Measurements from ENCODE around the gene EBF3. TPM values are rescaled to one million over a fixed set of nuclear protein-coding genes. Genes with fewer than 3 reads are reported as not detected.

EBF3 gene
- total RNA-seq, 4 donors from 2014 or later: 5.5 to 10.4 (median 8.2) TPM

- Histone ChIP-seq H3K36me3 (no peaks in the 10 kb centered on the region), H3K27me3 (peaks cover 0 to 4% (median 0%) of the 10 kb centered on the region in 3 donors), H3K9me3 (no peaks in the 10 kb centered on the region), H3K4me3 (no peak overlapping the region), H3K4me1 (no peaks in the 10 kb centered on the region), H3K27ac (no peak overlapping the region)
- in situ Hi-C loops (cut with MboI; ENCODE audit: low sequenced_read_pairs in 4 of 4): no loop called here
- intact Hi-C loops (cut with DNase I; ENCODE audit: low total_unique reads): no loop called here
- ATAC-seq (no peak), DNase-seq (no peak)
- TF ChIP-seq POLR2A (IDR thresholded peaks at IDR 0.05) (no peak), CTCF (IDR thresholded peaks at IDR 0.05 in 4 of 5, conservative IDR thresholded peaks at IDR 0.05 in 1 of 5) (no peak)
Observed at GRCh38 chr10:129820451-129820850, 143.6 kb downstream of the EBF3 start.

GRCh38 chr10:129816656-129817045 is 147.4 kb downstream of the EBF3 start:
- TF ChIP-seq CTCF (IDR thresholded peaks at IDR 0.05 in 4 of 5, conservative IDR thresholded peaks at IDR 0.05 in 1 of 5) (no peak), POLR2A (IDR thresholded peaks at IDR 0.05) (no peak)
- ATAC-seq (no peak), DNase-seq (no peak)
- Histone ChIP-seq H3K4me1 (no peaks in the 10 kb centered on the region), H3K36me3 (no peaks in the 10 kb centered on the region), H3K27ac (no peak overlapping the region), H3K9me3 (no peaks in the 10 kb centered on the region), H3K4me3 (no peak overlapping the region), H3K27me3 (peaks cover 0 to 4% (median 0%) of the 10 kb centered on the region in 3 donors)
- intact Hi-C loops (cut with DNase I; ENCODE audit: low total_unique reads): no loop called here
- in situ Hi-C loops (cut with MboI; ENCODE audit: low sequenced_read_pairs in 4 of 4): no loop called here

GRCh38 chr10:129815898-129816655 is 148.0 kb downstream of the EBF3 start:
- no peak overlapping the region for H3K4me3 ChIP-seq
- H3K27me3 ChIP-seq: peaks cover 0 to 4% (median 0%) of the 10 kb centered on the region in 3 donors
- no peak overlapping the region for H3K27ac ChIP-seq
- no peak for DNase-seq
- H3K4me1 ChIP-seq: no peaks in the 10 kb centered on the region
- H3K36me3 ChIP-seq: no peaks in the 10 kb centered on the region
- in situ Hi-C loops (cut with MboI; ENCODE audit: low sequenced_read_pairs in 4 of 4): no loop called here
- H3K9me3 ChIP-seq: no peaks in the 10 kb centered on the region
- intact Hi-C loops (cut with DNase I; ENCODE audit: low total_unique reads): no loop called here
- ATAC-seq: no peak
- TF ChIP-seq CTCF (IDR thresholded peaks at IDR 0.05 in 4 of 5, conservative IDR thresholded peaks at IDR 0.05 in 1 of 5) (no peak), POLR2A (IDR thresholded peaks at IDR 0.05) (no peak)

- ATAC-seq (no peak), DNase-seq (no peak)
- H3K27me3 ChIP-seq: peaks cover 0 to 4% (median 0%) of the 10 kb centered on the region in 3 donors
- H3K36me3 ChIP-seq: no peaks in the 10 kb centered on the region
- no peak for TF ChIP-seq POLR2A (IDR thresholded peaks at IDR 0.05)
- TF ChIP-seq CTCF (IDR thresholded peaks at IDR 0.05 in 4 of 5, conservative IDR thresholded peaks at IDR 0.05 in 1 of 5): no peak
- H3K4me3 ChIP-seq: no peak overlapping the region
- intact Hi-C loops (cut with DNase I; ENCODE audit: low total_unique reads): no loop called here
- H3K9me3 ChIP-seq: no peaks in the 10 kb centered on the region
- H3K4me1 ChIP-seq: no peaks in the 10 kb centered on the region
- in situ Hi-C loops (cut with MboI; ENCODE audit: low sequenced_read_pairs in 4 of 4): no loop called here
- H3K27ac ChIP-seq: no peak overlapping the region
Observed at GRCh38 chr10:129814681-129815646, 149.1 kb downstream of the EBF3 start.

Data from gastrocnemius medialis (tissue), 4 donors.